Measurements from ENCODE around the gene STX7. TPM values are rescaled to one million over a fixed set of nuclear protein-coding genes. Genes with fewer than 3 reads are reported as not detected.

Gene STX7
- total and polyA plus RNA-seq, 3 donors from 2014 or later: 12.7 to 18.8 (median 16.2) TPM

- no peak overlapping the region for H3K4me3 ChIP-seq
- no peaks in the 10 kb centered on the region for H3K36me3 ChIP-seq (ENCODE audit: low read depth, missing control alignments)
- H3K9me3 ChIP-seq: no peaks in the 10 kb centered on the region
- DNase-seq: no peak
- no peaks in the 10 kb centered on the region for H3K4me1 ChIP-seq
- TF ChIP-seq CTCF (IDR thresholded peaks at IDR 0.05) (no peak), POLR2A (IDR thresholded peaks at IDR 0.05) (no peak)
- intact Hi-C loops (cut with DNase I; ENCODE audit: low total_unique reads): no loop called here
- H3K27me3 ChIP-seq: no peaks in the 10 kb centered on the region
- no peak overlapping the region for H3K27ac ChIP-seq
- 77 to 78% methylated on average over 6 of the region's 6 CpGs for WGBS, 2 donors
These were observed 94.5 kb downstream of the STX7 start for GRCh38 chr6:132418235-132418965.

GRCh38 chr6:132414761-132415160 lies 98.2 kb downstream of the STX7 start:
- 78 to 80% methylated on average over 5 of the region's 5 CpGs for WGBS, 2 donors
- intact Hi-C loops (cut with DNase I; ENCODE audit: low total_unique reads): no loop called here
- DNase-seq: no peak
- Histone ChIP-seq H3K27ac (no peak overlapping the region), H3K4me1 (no peaks in the 10 kb centered on the region), H3K4me3 (no peak overlapping the region), H3K36me3 (ENCODE audit: low read depth, missing control alignments) (no peaks in the 10 kb centered on the region), H3K9me3 (no peaks in the 10 kb centered on the region), H3K27me3 (no peaks in the 10 kb centered on the region)
- TF ChIP-seq CTCF (IDR thresholded peaks at IDR 0.05): no peak
- no peak for TF ChIP-seq POLR2A (IDR thresholded peaks at IDR 0.05)

- DNase-seq: no peak
- Histone ChIP-seq H3K36me3 (ENCODE audit: low read depth, missing control alignments) (no peaks in the 10 kb centered on the region), H3K4me1 (no peaks in the 10 kb centered on the region), H3K27me3 (no peaks in the 10 kb centered on the region), H3K27ac (no peak overlapping the region), H3K4me3 (no peak overlapping the region), H3K9me3 (no peaks in the 10 kb centered on the region)
- intact Hi-C loops (cut with DNase I; ENCODE audit: low total_unique reads): no loop called here
- TF ChIP-seq CTCF (IDR thresholded peaks at IDR 0.05) (no peak), POLR2A (IDR thresholded peaks at IDR 0.05) (no peak)
- WGBS, 2 donors: 53 to 56% methylated on average over 6 of the region's 6 CpGs
These were observed 98.6 kb downstream of the STX7 start for GRCh38 chr6:132414322-132414721.

GRCh38 chr6:132413499-132413802 lies 99.5 kb downstream of the STX7 start:
- 25 to 33% methylated on average over 1 of the region's 1 CpG for WGBS, 2 donors
- TF ChIP-seq CTCF (IDR thresholded peaks at IDR 0.05): no peak
- TF ChIP-seq POLR2A (IDR thresholded peaks at IDR 0.05): no peak
- intact Hi-C loops (cut with DNase I; ENCODE audit: low total_unique reads): no loop called here

More at GRCh38 chr6:132413499-132413802, 99.5 kb downstream of the STX7 start:
- Histone ChIP-seq H3K4me1 (no peaks in the 10 kb centered on the region), H3K27me3 (no peaks in the 10 kb centered on the region), H3K36me3 (ENCODE audit: low read depth, missing control alignments) (no peaks in the 10 kb centered on the region), H3K4me3 (no peak overlapping the region), H3K9me3 (no peaks in the 10 kb centered on the region), H3K27ac (no peak overlapping the region)
- no peak for DNase-seq

Measured in testis (tissue), 3 donors.